VCaP (cell line): ENCODE data around the gene MRPS18A.

ENCODE experiments used
- H3K27ac ChIP-seq: fragments of 450-650 bp; 2 replicates; pipeline ENCODE4 v1.5.1; 2017
- CTCF ChIP-seq: fragments of 450-650 bp; conservative IDR thresholded peaks from 2 replicates; pipeline ENCODE4 v1.5.1; 2017; ENCODE audit warnings: mild to moderate bottlenecking, moderate library complexity

Gene MRPS18A

DNA sequence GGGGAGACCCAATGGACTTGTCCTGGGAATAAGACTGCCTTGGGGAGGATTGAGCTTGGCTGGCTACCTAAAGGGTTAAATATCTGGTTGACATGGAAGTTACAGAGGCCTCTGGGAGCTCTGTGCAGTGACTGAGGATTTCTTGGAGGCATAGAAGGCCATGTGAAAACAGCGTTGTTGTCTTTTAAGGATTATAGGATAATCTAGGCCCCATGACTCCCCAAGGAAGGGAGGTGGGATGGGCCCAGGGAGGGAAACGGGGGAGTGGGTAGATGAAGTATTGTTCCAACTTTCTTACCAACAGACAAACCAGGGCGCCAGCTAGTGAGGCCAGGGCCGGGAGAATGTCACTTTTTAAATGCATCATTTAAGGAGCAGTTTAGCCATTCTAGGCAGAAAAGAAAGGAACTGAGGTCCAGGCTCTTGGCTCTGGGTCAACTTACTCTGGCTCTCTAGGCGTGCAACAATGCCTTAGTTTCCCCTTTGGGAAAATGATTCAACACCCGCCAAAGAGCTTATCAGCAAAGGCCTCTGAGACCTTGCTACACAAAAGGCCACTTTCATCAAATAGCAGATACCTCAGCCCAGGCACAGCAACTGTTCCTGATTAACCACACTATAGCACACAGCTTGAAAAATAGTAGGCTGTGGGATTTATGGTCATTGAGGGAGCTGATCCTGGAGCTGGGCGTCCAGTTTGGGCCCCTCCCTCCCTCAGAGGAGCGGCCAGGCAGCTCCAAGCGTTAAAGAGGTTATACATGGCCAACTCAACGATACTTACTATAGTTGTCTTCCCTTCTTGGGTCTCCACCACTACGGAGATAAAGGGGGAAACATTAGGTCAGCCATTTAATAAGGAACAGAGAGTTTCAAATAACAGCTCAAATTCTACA, 7.0 kb downstream of the MRPS18A start:
- no peak for TF ChIP-seq CTCF
- H3K27ac ChIP-seq: no peak overlapping the region

DNA sequence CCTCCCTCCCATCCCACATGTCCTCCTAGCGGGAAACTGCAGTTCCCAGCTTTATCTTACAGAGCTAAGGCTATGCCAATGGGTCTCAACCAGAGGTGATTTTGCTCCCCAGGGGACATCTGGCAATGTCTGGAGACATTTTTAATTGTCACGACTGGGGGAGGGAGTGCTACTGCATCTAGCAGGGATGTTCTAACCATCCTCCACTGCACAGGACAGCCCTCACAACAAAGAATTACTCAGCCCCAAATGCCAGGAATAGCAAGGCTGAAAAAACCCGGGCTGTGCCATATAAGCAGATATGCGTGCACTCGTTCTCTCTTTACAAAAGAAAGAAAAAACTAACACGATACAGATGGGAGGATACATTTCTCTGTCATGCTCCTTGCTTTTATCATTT, 8.5 kb downstream of the MRPS18A start:
- TF ChIP-seq CTCF: no peak
- no peak overlapping the region for H3K27ac ChIP-seq

DNA sequence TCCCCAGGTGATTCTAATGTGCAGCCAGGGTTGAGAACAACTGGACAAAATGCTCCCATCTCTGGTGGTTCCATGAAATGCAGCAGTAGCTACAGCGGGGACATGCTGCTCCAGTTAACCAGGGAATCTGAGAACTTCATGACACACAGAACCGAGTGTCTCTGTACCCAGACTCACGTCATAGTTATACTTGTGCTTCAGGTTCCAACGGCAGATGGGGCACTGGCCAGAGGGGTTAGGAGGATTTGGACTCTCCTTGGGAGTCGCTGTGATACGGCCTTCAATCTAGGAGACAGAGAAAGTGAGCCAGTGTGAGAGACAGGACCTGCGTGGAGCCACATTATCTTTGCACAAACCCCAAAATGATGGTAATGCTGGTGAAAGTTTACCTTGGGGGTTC, 9.2 kb downstream of the MRPS18A start:
- no peak for TF ChIP-seq CTCF
- no peak overlapping the region for H3K27ac ChIP-seq

DNA sequence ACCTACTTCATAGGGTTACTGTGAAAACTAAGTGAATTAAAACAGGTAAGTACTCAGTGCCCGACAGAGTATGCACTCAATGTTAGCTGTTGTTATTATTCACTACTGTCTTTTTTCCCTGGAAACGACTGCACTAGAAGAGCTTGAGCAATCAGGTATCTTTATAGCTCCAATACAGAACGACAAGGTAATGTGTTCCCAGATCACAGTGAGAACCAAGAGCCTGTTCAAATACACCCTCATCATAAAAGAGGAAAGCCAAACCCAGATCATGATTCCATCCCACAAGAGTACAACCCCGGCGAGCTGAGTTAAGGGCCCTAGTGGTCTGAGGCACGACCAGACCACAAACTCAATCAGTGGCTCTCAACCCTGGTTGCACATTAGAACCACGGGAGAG, 9.8 kb downstream of the MRPS18A start:
- TF ChIP-seq CTCF: no peak
- no peak overlapping the region for H3K27ac ChIP-seq

GRCh38 chr6:43676962-43677606, 10.5 kb downstream of the MRPS18A start:
- no peak overlapping the region for H3K27ac ChIP-seq
- no peak for TF ChIP-seq CTCF

GRCh38 chr6:43674921-43675320, 12.7 kb downstream of the MRPS18A start:
- no peak overlapping the region for H3K27ac ChIP-seq
- TF ChIP-seq CTCF: no peak

DNA sequence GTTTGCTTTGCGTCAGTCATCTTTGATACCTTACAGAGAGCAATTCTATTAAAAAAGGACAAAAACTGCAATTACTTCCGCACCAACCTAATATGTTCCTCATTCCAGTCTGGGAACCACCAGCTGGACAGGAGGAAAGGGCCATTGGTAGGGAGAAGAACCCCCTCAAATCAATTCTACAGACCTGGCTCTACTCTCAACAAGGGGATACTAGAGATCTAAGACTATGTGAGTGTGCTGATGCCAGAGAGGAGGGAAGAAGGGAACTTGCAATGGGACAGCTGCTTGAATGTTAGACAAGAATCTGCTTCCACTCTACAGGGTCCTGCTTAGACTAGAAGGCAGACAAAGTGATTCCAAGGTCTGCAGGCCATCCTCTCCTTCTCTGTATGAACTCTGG, 13.3 kb downstream of the MRPS18A start:
- no peak for TF ChIP-seq CTCF
- H3K27ac ChIP-seq: no peak overlapping the region
